K562 (cell line): ENCODE data around the gene AARSD1. TPM values are rescaled to one million over a fixed set of nuclear protein-coding genes. Genes with fewer than 3 reads are reported as not detected.

Experiments
- polyA plus RNA-seq, 8 experiments: library from polyadenylated mRNA; depleted of rRNA in 4 of 8; stranded (reverse) in 5 of 8; unstranded in 3 of 8; fragments of >200 nt; fragmentation: Nextera tagmentation in 2 of 8; fragmentation: Illumina TruSeq in 1 of 8; extraction: Ambion mirVana in 2 of 8; extraction: Trizol in 1 of 8; gene quantifications; 2 replicates each; pipeline versions ENCODE4 v1.2.1 to v1.2.3, GENCODE V29; 2011 to 2014; ENCODE audit warnings: inconsistent platforms in 1 of 8, missing spikeins in 1 of 8
- small RNA-seq: library from RNA; depleted of rRNA; stranded (forward); fragments of <200 nt; gene quantifications from one replicate; pipeline ENCODE3, GENCODE V24; 2014
- total RNA-seq, 7 experiments: library from RNA; depleted of rRNA in 6 of 7; stranded (reverse); fragments of >200 nt in 6 of 7; fragmentation: Illumina TruSeq in 2 of 7; extraction: Trizol in 2 of 7; gene quantifications; 2 replicates each; pipeline versions ENCODE4 v1.2.1 to v1.2.3, GENCODE V29; 2011 to 2021; ENCODE audit warnings: low replicate concordance in 1 of 7

The AARSD1 gene
- total and polyA plus RNA-seq, 9 of the 15 experiments (the other 6 are each of a cell fraction or from before 2014, with no cell fraction given): 51.7 to 98.5 (median 68.6) TPM

Small RNA genes within 50 kb of the gene (small RNA-seq; reads per million reads assigned to genes)
- gene AARSD1 (0.55 reads per million, percentile 28 among the genes with 10 or more reads in this experiment), gene RF00561 (not detected)

Other genes starting within 250 kb of the AARSD1 start
Only the 7 nearest of the 20 such genes appear.
- gene G6PC1, start 63.7 kb downstream of the AARSD1 start, total RNA-seq (2014; rRNA removed): not detected in 2 replicates
- not detected in 2 replicates for gene G6PC1, start 63.7 kb downstream of the AARSD1 start, total RNA-seq (2014; rRNA removed; fragmentation: Illumina TruSeq; extraction: Trizol)
- gene G6PC1, start 63.7 kb downstream of the AARSD1 start, total RNA-seq (2015; rRNA removed; fragmentation: Illumina TruSeq; extraction: Trizol): not detected in 2 replicates
- not detected in 2 replicates for gene G6PC1, start 63.7 kb downstream of the AARSD1 start, total RNA-seq (2021)
- not detected in 2 replicates for gene G6PC1, start 63.7 kb downstream of the AARSD1 start, polyA plus RNA-seq (2011; rRNA removed)
- not detected in 2 replicates for gene G6PC1, start 63.7 kb downstream of the AARSD1 start, polyA plus RNA-seq (2014; fragmentation: Illumina TruSeq; extraction: Trizol)
- not detected for gene G6PC1, start 63.7 kb downstream of the AARSD1 start, polyA plus RNA-seq (2014; fragmentation: Nextera tagmentation; extraction: Ambion mirVana)
- not detected in 2 replicates for gene G6PC1, start 63.7 kb downstream of the AARSD1 start, polyA plus RNA-seq (2014; rRNA removed)
- 6.0 and 12.2 TPM in 2 replicates for gene PTGES3L, start 15.6 kb upstream of the AARSD1 start, total RNA-seq (2014; rRNA removed)
- 8.8 and 9.0 TPM in 2 replicates for gene PTGES3L, start 15.6 kb upstream of the AARSD1 start, total RNA-seq (2014; rRNA removed; fragmentation: Illumina TruSeq; extraction: Trizol)
- 6.8 and 7.8 TPM in 2 replicates for gene PTGES3L, start 15.6 kb upstream of the AARSD1 start, total RNA-seq (2015; rRNA removed; fragmentation: Illumina TruSeq; extraction: Trizol)
- 8.2 and 9.6 TPM in 2 replicates for gene PTGES3L, start 15.6 kb upstream of the AARSD1 start, total RNA-seq (2021)
- 5.5 and 7.7 TPM in 2 replicates for gene PTGES3L, start 15.6 kb upstream of the AARSD1 start, polyA plus RNA-seq (2011; rRNA removed)
- gene PTGES3L, start 15.6 kb upstream of the AARSD1 start, polyA plus RNA-seq (2014; fragmentation: Illumina TruSeq; extraction: Trizol): 11.8 and 12.1 TPM in 2 replicates
- gene PTGES3L, start 15.6 kb upstream of the AARSD1 start, polyA plus RNA-seq (2014; fragmentation: Nextera tagmentation; extraction: Ambion mirVana): 10 to 100 TPM; 11.5 to 16.0 TPM
- gene PTGES3L, start 15.6 kb upstream of the AARSD1 start, polyA plus RNA-seq (2014; rRNA removed): 10.9 and 14.5 TPM in 2 replicates
- gene RUNDC1, start 16.1 kb upstream of the AARSD1 start, total RNA-seq (2014; rRNA removed): 9.4 and 12.0 TPM in 2 replicates
- 6.3 and 6.6 TPM in 2 replicates for gene RUNDC1, start 16.1 kb upstream of the AARSD1 start, total RNA-seq (2014; rRNA removed; fragmentation: Illumina TruSeq; extraction: Trizol)
- 9.0 and 9.4 TPM in 2 replicates for gene RUNDC1, start 16.1 kb upstream of the AARSD1 start, total RNA-seq (2015; rRNA removed; fragmentation: Illumina TruSeq; extraction: Trizol)
- gene RUNDC1, start 16.1 kb upstream of the AARSD1 start, total RNA-seq (2021): 11.1 and 12.5 TPM in 2 replicates
- 8.1 and 10.5 TPM in 2 replicates for gene RUNDC1, start 16.1 kb upstream of the AARSD1 start, polyA plus RNA-seq (2011; rRNA removed)
- gene RUNDC1, start 16.1 kb upstream of the AARSD1 start, polyA plus RNA-seq (2014; fragmentation: Illumina TruSeq; extraction: Trizol): 10.5 and 12.6 TPM in 2 replicates
- gene RUNDC1, start 16.1 kb upstream of the AARSD1 start, polyA plus RNA-seq (2014; fragmentation: Nextera tagmentation; extraction: Ambion mirVana): 1 to 10 TPM; 3.4 to 3.6 TPM
- gene RUNDC1, start 16.1 kb upstream of the AARSD1 start, polyA plus RNA-seq (2014; rRNA removed): 8.3 and 8.8 TPM in 2 replicates
- 2,067 and 2,551 TPM in 2 replicates for gene RPL27, start 34.0 kb upstream of the AARSD1 start, total RNA-seq (2014; rRNA removed)
- gene RPL27, start 34.0 kb upstream of the AARSD1 start, total RNA-seq (2014; rRNA removed; fragmentation: Illumina TruSeq; extraction: Trizol): 2,142 and 2,848 TPM in 2 replicates
- gene RPL27, start 34.0 kb upstream of the AARSD1 start, total RNA-seq (2015; rRNA removed; fragmentation: Illumina TruSeq; extraction: Trizol): 2,702 and 3,023 TPM in 2 replicates
- 1,539 and 1,728 TPM in 2 replicates for gene RPL27, start 34.0 kb upstream of the AARSD1 start, total RNA-seq (2021)
- gene RPL27, start 34.0 kb upstream of the AARSD1 start, polyA plus RNA-seq (2011; rRNA removed): 5,002 and 6,155 TPM in 2 replicates
- 4,115 and 4,591 TPM in 2 replicates for gene RPL27, start 34.0 kb upstream of the AARSD1 start, polyA plus RNA-seq (2014; fragmentation: Illumina TruSeq; extraction: Trizol)
- gene RPL27, start 34.0 kb upstream of the AARSD1 start, polyA plus RNA-seq (2014; fragmentation: Nextera tagmentation; extraction: Ambion mirVana): 1,000 to 10,000 TPM; 3,710 to 4,120 TPM
- 3,174 and 4,926 TPM in 2 replicates for gene RPL27, start 34.0 kb upstream of the AARSD1 start, polyA plus RNA-seq (2014; rRNA removed)
- gene IFI35, start 42.3 kb upstream of the AARSD1 start, total RNA-seq (2014; rRNA removed): 11.7 and 13.9 TPM in 2 replicates
- 3.9 and 4.7 TPM in 2 replicates for gene IFI35, start 42.3 kb upstream of the AARSD1 start, total RNA-seq (2014; rRNA removed; fragmentation: Illumina TruSeq; extraction: Trizol)
- gene IFI35, start 42.3 kb upstream of the AARSD1 start, total RNA-seq (2015; rRNA removed; fragmentation: Illumina TruSeq; extraction: Trizol): 8.4 and 9.4 TPM in 2 replicates
- 10.6 TPM in 2 replicates for gene IFI35, start 42.3 kb upstream of the AARSD1 start, total RNA-seq (2021)
- gene IFI35, start 42.3 kb upstream of the AARSD1 start, polyA plus RNA-seq (2011; rRNA removed): 5.3 and 7.5 TPM in 2 replicates
- gene IFI35, start 42.3 kb upstream of the AARSD1 start, polyA plus RNA-seq (2014; fragmentation: Illumina TruSeq; extraction: Trizol): 11.3 TPM in 2 replicates
- 10 to 100 TPM in 1 of 2 experiments, 1 to 10 TPM in 1; 4.4 to 10.2 TPM for gene IFI35, start 42.3 kb upstream of the AARSD1 start, polyA plus RNA-seq (2014; fragmentation: Nextera tagmentation; extraction: Ambion mirVana)
- 12.0 and 13.1 TPM in 2 replicates for gene IFI35, start 42.3 kb upstream of the AARSD1 start, polyA plus RNA-seq (2014; rRNA removed)
- gene VAT1, start 57.9 kb upstream of the AARSD1 start, total RNA-seq (2014; rRNA removed): 72.5 and 96.7 TPM in 2 replicates
- 58.6 and 60.6 TPM in 2 replicates for gene VAT1, start 57.9 kb upstream of the AARSD1 start, total RNA-seq (2014; rRNA removed; fragmentation: Illumina TruSeq; extraction: Trizol)
- 94.7 and 97.8 TPM in 2 replicates for gene VAT1, start 57.9 kb upstream of the AARSD1 start, total RNA-seq (2015; rRNA removed; fragmentation: Illumina TruSeq; extraction: Trizol)
- gene VAT1, start 57.9 kb upstream of the AARSD1 start, total RNA-seq (2021): 141 and 153 TPM in 2 replicates
- gene VAT1, start 57.9 kb upstream of the AARSD1 start, polyA plus RNA-seq (2011; rRNA removed): 46.3 and 61.6 TPM in 2 replicates
- 108 and 109 TPM in 2 replicates for gene VAT1, start 57.9 kb upstream of the AARSD1 start, polyA plus RNA-seq (2014; fragmentation: Illumina TruSeq; extraction: Trizol)
- gene VAT1, start 57.9 kb upstream of the AARSD1 start, polyA plus RNA-seq (2014; fragmentation: Nextera tagmentation; extraction: Ambion mirVana): 10 to 100 TPM; 29.4 to 46.0 TPM
- 62.2 and 66.7 TPM in 2 replicates for gene VAT1, start 57.9 kb upstream of the AARSD1 start, polyA plus RNA-seq (2014; rRNA removed)
- gene RND2, start 60.8 kb upstream of the AARSD1 start, total RNA-seq (2014; rRNA removed): 0.68 and 1.3 TPM in 2 replicates
- 0.98 and 0.99 TPM in 2 replicates for gene RND2, start 60.8 kb upstream of the AARSD1 start, total RNA-seq (2014; rRNA removed; fragmentation: Illumina TruSeq; extraction: Trizol)
- gene RND2, start 60.8 kb upstream of the AARSD1 start, total RNA-seq (2015; rRNA removed; fragmentation: Illumina TruSeq; extraction: Trizol): 1.4 TPM in 2 replicates
- 1.8 TPM in 2 replicates for gene RND2, start 60.8 kb upstream of the AARSD1 start, total RNA-seq (2021)
- 1.4 and 1.9 TPM in 2 replicates for gene RND2, start 60.8 kb upstream of the AARSD1 start, polyA plus RNA-seq (2011; rRNA removed)
- gene RND2, start 60.8 kb upstream of the AARSD1 start, polyA plus RNA-seq (2014; fragmentation: Illumina TruSeq; extraction: Trizol): 1.3 TPM in 2 replicates
- under 1 TPM; 0.15 to 0.39 TPM for gene RND2, start 60.8 kb upstream of the AARSD1 start, polyA plus RNA-seq (2014; fragmentation: Nextera tagmentation; extraction: Ambion mirVana)
- 0.77 and 1.8 TPM in 2 replicates for gene RND2, start 60.8 kb upstream of the AARSD1 start, polyA plus RNA-seq (2014; rRNA removed)